ENCODE data around the gene TRIM10. TPM values are rescaled to one million over a fixed set of nuclear protein-coding genes. Genes with fewer than 3 reads are reported as not detected.
"Not testable (repeated sequence)": the region's sequence is repeated elsewhere in the genome, so short reads cannot be mapped to it uniquely, and the experiment has no call there.

TRIM10 gene
- polyA plus RNA-seq, 1 donor, result 0.27 TPM

- no peak for DNase-seq
Observed at GRCh38 chr6:30129265-30130178, 31.5 kb downstream of the TRIM10 start.

- DNase-seq, result peak; percentile 19
Observed at GRCh38 chr6:30127238-30128093, 33.5 kb downstream of the TRIM10 start.

GRCh38 chr6:30122515-30122914, 38.5 kb downstream of the TRIM10 start:
- no peak for DNase-seq

GRCh38 chr6:30121446-30122366, 39.3 kb downstream of the TRIM10 start:
- no peak for DNase-seq

GRCh38 chr6:30118691-30119090, 42.3 kb downstream of the TRIM10 start:
- DNase-seq, result not testable (repeated sequence)

GRCh38 chr6:30116724-30117123, 44.3 kb downstream of the TRIM10 start:
- no peak for DNase-seq

- no peak for DNase-seq
Observed at GRCh38 chr6:30113841-30114240, 47.2 kb downstream of the TRIM10 start.

GRCh38 chr6:30113003-30113759, 47.8 kb downstream of the TRIM10 start, which contains the start of gene TRIM31:
TSS of gene TRIM31 (minus strand) at chr6:30113090. CDS start at chr6:30112805, 285 bp downstream.
- DNase-seq, result no peak

GRCh38 chr6:30112402-30112994, 48.5 kb downstream of the TRIM10 start:
- DNase-seq, result no peak

- no peak for DNase-seq
Observed at GRCh38 chr6:30111266-30111856, 49.6 kb downstream of the TRIM10 start.

GRCh38 chr6:30104661-30105060, 56.4 kb downstream of the TRIM10 start:
- DNase-seq, result no peak

- DNase-seq, result no peak
Observed at GRCh38 chr6:30103872-30104179, 57.2 kb downstream of the TRIM10 start.

- DNase-seq, result peak; percentile 92
Observed at GRCh38 chr6:30102970-30103871, 57.8 kb downstream of the TRIM10 start.

- DNase-seq, result no peak
Observed at GRCh38 chr6:30102414-30102969, 58.5 kb downstream of the TRIM10 start.
